Endothelial cell of umbilical vein (primary cell): ENCODE data around the gene SMARCA4. TPM values are rescaled to one million over a fixed set of nuclear protein-coding genes. Genes with fewer than 3 reads are reported as not detected.

Experiments
- BruUV-seq: library from RNA; stranded (reverse); fragments of 400-500 nt; replicated peaks from 2 replicates; lab custom pipeline; 2021; lab: Mats Ljungman, UMichigan
- CTCF ChIA-PET: fragments of 300-600, 350-600 bp; sonication (Branson Sonifier 250); formaldehyde crosslinking; loops from one replicate; lab custom pipeline; 2021; ENCODE audit warnings: antibody characterized with exemption, inconsistent platforms; lab: Charles Lee
- POLR2A ChIA-PET: fragments of 300-600, 350-600 bp; sonication (Branson Sonifier 250); formaldehyde crosslinking; loops from one replicate; lab custom pipeline; 2021; ENCODE audit warnings: antibody characterized with exemption, inconsistent platforms; lab: Charles Lee
- DNase-seq: peaks from one replicate; pipeline ENCODE4 v3.0.0-alpha.2; 2011; ENCODE audit warnings: low read depth, low spot score
- FAIRE-seq: peaks from 2 replicates; lab custom pipeline; 2011; peaks lifted over from hg19 to GRCh38; lab: Jason Lieb, UNC
- H2AFZ ChIP-seq: 2 replicates; pipeline ENCODE4 v1.6.0; 2012; ENCODE audit warnings: low read depth, low read length, control low read depth, inconsistent platforms
- H3K27ac ChIP-seq: 2 replicates; pipeline ENCODE4 v1.5.1; 2011; ENCODE audit warnings: low read depth, mild to moderate bottlenecking, control low read depth, low read length, moderate library complexity; ENCODE audit not compliant: insufficient read depth
- H3K27me3 ChIP-seq, 2 experiments: 2 replicates each; pipeline versions ENCODE4 v1.6.0 to v1.6.1; 2011; ENCODE audit warnings: low read length in 2 of 2, mixed read lengths in 1 of 2; ENCODE audit not compliant: control insufficient read depth in 2 of 2, insufficient read depth in 2 of 2
- H3K36me3 ChIP-seq, 2 experiments: 2 replicates in 1 of 2; 3 replicates in 1 of 2; pipeline ENCODE4 v1.5.1; 2011; ENCODE audit warnings: low read length in 2 of 2, mild to moderate bottlenecking in 1 of 2, moderate library complexity in 1 of 2; ENCODE audit not compliant: control insufficient read depth in 2 of 2, insufficient read depth in 2 of 2; ENCODE audit errors: extremely low read depth in 1 of 2
- H3K4me1 ChIP-seq: 3 replicates; pipeline ENCODE4 v1.5.1; 2011; ENCODE audit warnings: mild to moderate bottlenecking, low read length; ENCODE audit not compliant: control insufficient read depth, insufficient read depth; ENCODE audit errors: extremely low read depth
- H3K4me2 ChIP-seq: 2 replicates; pipeline ENCODE4 v1.6.1; 2011; ENCODE audit warnings: low read length, control low read depth, mixed read lengths; ENCODE audit not compliant: insufficient read depth
- H3K4me3 ChIP-seq, 3 experiments: fragments of 200-600 bp in 1 of 3; sonication (generic), shearing (Covaris generic) in 1 of 3; replicated peaks in 1 of 3; 2 replicates each; pipeline ENCODE4 v1.5.1; 2011 to 2016; ENCODE audit warnings: control low read depth in 3 of 3, low read length in 3 of 3, mild to moderate bottlenecking in 2 of 3, inconsistent platforms in 1 of 3, low read depth in 1 of 3, moderate library complexity in 1 of 3; ENCODE audit not compliant: insufficient read depth in 1 of 3
- H3K79me2 ChIP-seq: 2 replicates; pipeline ENCODE4 v1.6.0; 2012; ENCODE audit warnings: low read length, inconsistent platforms; ENCODE audit not compliant: control insufficient read depth, insufficient read depth
- H3K9ac ChIP-seq: replicated peaks from 2 replicates; pipeline ENCODE3; 2011; ENCODE audit warnings: low read length, control low read depth; ENCODE audit not compliant: insufficient read depth; ENCODE audit errors: extremely low read depth
- H3K9me1 ChIP-seq: replicated peaks from 3 replicates; pipeline ENCODE4 v1.6.0; 2011; ENCODE audit warnings: mild to moderate bottlenecking, low read length; ENCODE audit not compliant: control insufficient read depth, insufficient read depth; ENCODE audit errors: extremely low read depth
- H3K9me3 ChIP-seq: replicated peaks from 2 replicates; pipeline ENCODE4 v1.5.1; 2012; ENCODE audit warnings: low read length, inconsistent platforms; ENCODE audit not compliant: control insufficient read depth, insufficient read depth
- H4K20me1 ChIP-seq: replicated peaks from 2 replicates; pipeline ENCODE3; 2011; ENCODE audit warnings: mild to moderate bottlenecking, low read length; ENCODE audit not compliant: control insufficient read depth, insufficient read depth; ENCODE audit errors: extremely low read depth
- GATA2 ChIP-seq: IDR thresholded peaks from 2 replicates; pipeline ENCODE4 v1.7.0; 2011; ENCODE audit warnings: low read depth, mild to moderate bottlenecking, moderate library complexity, mixed read lengths, low read length; ENCODE audit not compliant: insufficient read length, insufficient read depth
- MYC ChIP-seq: IDR thresholded peaks from one replicate; pipeline ENCODE4 v1.6.1; 2011; ENCODE audit warnings: mild to moderate bottlenecking, low read depth, low read length
- POLR2A ChIP-seq: IDR thresholded peaks from 2 replicates; pipeline ENCODE4 v1.6.1; 2012; ENCODE audit warnings: low read depth, mild to moderate bottlenecking, control low read depth, low read length
- POLR2AphosphoS5 ChIP-seq: IDR thresholded peaks from 2 replicates; pipeline ENCODE4 v1.6.1; 2012; ENCODE audit warnings: low read depth, mild to moderate bottlenecking, control low read depth, low read length, moderate library complexity; ENCODE audit not compliant: insufficient read depth
- dilution Hi-C: fragments of 300-500 bp; cut with MboI; formaldehyde crosslinking; loops from one replicate; pipeline ENCODE4 v1.15.0; 2019; ENCODE audit warnings: low sequenced_read_pairs; ENCODE audit not compliant: extremely low pct_ligation_motif_present
- intact Hi-C: fragments of 100-400 bp; cut with micrococcal nuclease; formaldehyde crosslinking; loops from one replicate; pipeline ENCODE4 v1.10.0; 2022
- polyA plus RNA-seq, 4 experiments: library from polyadenylated mRNA; depleted of rRNA in 3 of 4; stranded (reverse) in 3 of 4; unstranded in 1 of 4; fragments of >200 nt; gene quantifications; 2 replicates each; pipeline versions ENCODE4 v1.2.1 to v1.2.3, GENCODE V29; 2011 to 2012; ENCODE audit warnings: missing spikeins in 1 of 4
- total RNA-seq: library from RNA; stranded (reverse); gene quantifications from 2 replicates; pipeline ENCODE4 v1.2.3, GENCODE V29; 2021
- TF ChIP-seq, protein P1 (sequence below): IDR thresholded peaks from 2 replicates; pipeline ENCODE4 v1.6.1; 2011; ENCODE audit not compliant: insufficient read depth, insufficient read length

SMARCA4 gene
- total and polyA plus RNA-seq, 2 donors (not counting 3 experiments of a cell fraction or from before 2014, with no cell fraction given): 65.0 to 177 TPM

DNA sequence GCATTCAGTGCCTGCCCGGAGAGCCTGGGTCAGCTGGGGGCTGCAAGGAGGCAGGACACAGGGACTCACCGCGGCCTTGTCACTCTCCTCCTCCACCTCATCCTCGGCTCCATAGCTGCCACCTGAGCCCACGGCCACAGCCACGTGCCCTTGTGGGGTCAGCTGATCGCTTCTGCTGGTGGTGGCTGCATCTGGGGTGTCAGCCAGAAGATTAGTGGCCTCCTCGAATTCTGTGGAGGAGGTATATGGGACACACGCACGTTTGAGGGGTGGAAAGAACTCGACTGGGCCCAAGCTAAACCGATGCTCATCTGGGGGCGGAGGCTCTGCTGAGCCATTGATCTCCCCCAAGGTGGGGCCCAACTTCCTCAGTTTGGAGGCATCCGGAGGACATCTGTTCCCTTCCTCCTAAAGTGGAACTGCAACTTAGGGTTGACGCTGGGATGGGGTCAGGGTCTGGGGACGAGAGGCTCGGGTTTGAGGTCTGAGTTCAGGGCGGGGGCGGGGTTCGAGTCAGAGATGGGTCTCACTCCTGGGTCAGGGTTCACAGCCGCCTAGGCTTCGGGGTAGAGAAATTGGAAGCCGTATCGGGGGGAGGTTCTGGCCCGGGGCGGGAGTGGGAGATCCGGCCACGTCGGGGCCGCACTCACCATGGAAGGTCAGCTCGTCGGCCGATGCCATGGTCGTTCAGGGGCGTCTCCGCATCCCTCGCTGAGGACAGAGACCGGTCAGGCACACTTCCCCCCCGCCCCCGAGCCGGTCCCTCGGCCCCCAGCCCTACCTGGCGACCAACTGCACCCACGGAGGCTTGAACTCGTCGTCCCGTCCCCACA lies 32.9 kb upstream of the SMARCA4 start:
- Histone ChIP-seq H3K36me3 (peaks cover 0 to 20% of the 10 kb centered on the region in 2 experiments), H3K9me3 (no peaks in the 10 kb centered on the region), H3K4me2 (peak overlapping the region; percentile 77), H3K27ac (no peak overlapping the region), H3K9ac (peak overlapping the region; percentile 61), H2AFZ (peak overlapping the region; percentile 75), H3K4me1 (peaks cover 9% of the 10 kb centered on the region), H3K4me3 (peak overlapping the region; percentile 69 to 96 (median 73)), H3K27me3 (no peaks in the 10 kb centered on the region), H4K20me1 (no peaks in the 10 kb centered on the region), H3K9me1 (no peaks in the 10 kb centered on the region), H3K79me2 (peaks cover 29% of the 10 kb centered on the region)
- FAIRE-seq (no peak), DNase-seq (no peak)
- intact Hi-C loops: loop anchor here (5.0 kb wide), 1 partner anchor 56 kb away; the partner anchor contains the start of gene CARM1
- BruUV-seq: TSS peak; percentile 63
- TF ChIP-seq GATA2: no peak
- TF ChIP-seq, protein P1, sequence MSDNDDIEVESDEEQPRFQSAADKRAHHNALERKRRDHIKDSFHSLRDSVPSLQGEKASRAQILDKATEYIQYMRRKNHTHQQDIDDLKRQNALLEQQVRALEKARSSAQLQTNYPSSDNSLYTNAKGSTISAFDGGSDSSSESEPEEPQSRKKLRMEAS: no peak
- CTCF ChIA-PET: interaction anchor here (1.1 kb wide), 1 partner anchor 57 kb away, joined by 6 read pairs; no protein-coding TSS in a partner anchor
- dilution Hi-C loops: no loop called here
- POLR2A ChIA-PET: interaction anchor here (0.7 kb wide), 1 partner anchor 8 kb away, joined by 10 read pairs; no protein-coding TSS in a partner anchor

DNA sequence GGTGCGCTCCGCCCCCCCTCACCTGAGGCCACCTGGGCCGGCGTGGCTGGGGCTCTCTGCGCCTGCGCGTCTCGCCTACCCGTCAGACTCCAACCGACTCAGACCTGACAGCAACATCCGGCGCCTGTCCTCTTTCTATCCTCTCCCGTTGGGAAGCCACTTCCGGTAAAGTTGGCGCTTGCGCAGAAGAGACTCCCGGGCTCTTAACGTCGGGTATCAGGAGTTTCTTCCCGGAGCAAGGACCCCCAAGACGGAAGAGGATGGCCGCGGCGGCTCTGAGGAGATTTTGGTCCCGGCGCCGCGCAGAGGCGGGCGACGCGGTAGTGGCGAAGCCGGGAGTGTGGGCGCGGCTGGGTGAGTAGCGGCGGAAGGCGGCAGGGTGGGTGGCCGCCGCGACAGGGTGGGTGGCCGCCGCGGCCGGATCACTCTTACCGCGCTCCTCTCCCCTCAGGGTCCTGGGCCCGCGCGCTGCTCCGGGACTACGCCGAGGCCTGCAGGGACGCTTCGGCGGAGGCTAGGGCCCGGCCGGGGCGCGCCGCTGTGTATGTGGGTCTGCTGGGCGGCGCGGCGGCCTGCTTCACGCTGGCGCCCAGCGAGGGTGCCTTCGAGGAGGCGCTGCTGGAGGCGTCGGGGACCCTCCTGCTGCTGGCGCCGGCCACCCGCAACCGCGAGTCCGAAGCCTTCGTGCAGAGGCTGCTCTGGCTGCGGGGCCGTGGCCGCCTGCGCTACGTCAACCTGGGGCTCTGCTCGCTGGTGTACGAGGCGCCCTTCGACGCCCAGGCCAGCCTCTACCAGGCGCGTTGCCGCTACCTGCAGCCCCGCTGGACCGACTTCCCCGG lies 32.0 kb upstream of the SMARCA4 start, which contains the start of the genes TIMM29 and YIPF2:
Gene TIMM29 (plus strand): TSS at position 249 of the 839 bp plus-strand sequence. CDS start 12 bp downstream, at position 261.
Gene YIPF2 (minus strand): TSS at position 77 of the 839 bp plus-strand sequence. CDS start 229 bp downstream, outside the sequence.
- intact Hi-C loops (loop anchor here (5.0 kb wide), 1 partner anchor 56 kb away; the partner anchor contains the start of gene CARM1), dilution Hi-C loops (no loop called here)
- TF ChIP-seq MYC (no peak), POLR2AphosphoS5 (peak; percentile 63), POLR2A (peak; percentile 77)
- CTCF ChIA-PET: interaction anchor here (1.6 to 2.4 kb wide), 2 partner anchors 13 to 70 kb away, joined by 4 to 12 read pairs; no protein-coding TSS in a partner anchor
- POLR2A ChIA-PET: no interaction called here
- Histone ChIP-seq H3K9me3 (no peaks in the 10 kb centered on the region), H3K27ac (no peak within 1 kb of the TSS), H3K4me1 (peaks cover 9% of the 10 kb centered on the region), H3K27me3 (no peaks in the 10 kb centered on the region), H3K4me2 (peak within 1 kb of the TSS; percentile 77), H3K36me3 (peaks cover 0 to 12% of the 10 kb centered on the region in 2 experiments), H3K9ac (peak within 1 kb of the TSS; percentile 61), H4K20me1 (no peaks in the 10 kb centered on the region), H3K79me2 (peaks cover 29% of the 10 kb centered on the region), H2AFZ (peak within 1 kb of the TSS; percentile 75), H3K4me3 (peak within 1 kb of the TSS; percentile 69 to 96 (median 73)), H3K9me1 (no peaks in the 10 kb centered on the region)
- FAIRE-seq (peak; percentile 98), DNase-seq (peak; percentile 96)
- no TSS peak for BruUV-seq
